HG03442 (cell line): ENCODE measurements around the gene XKRX.

Source experiments
- ATAC-seq: cut with Tn5 transposase; IDR thresholded peaks from one replicate; pipeline ENCODE4 v1.9.1; 2021; ENCODE audit warnings: mild to moderate bottlenecking, moderate library complexity; ENCODE audit not compliant: unreplicated experiment

Gene XKRX

GRCh38 chrX:100928660-100929613, at the start of gene XKRX:
Gene XKRX (minus strand): TSS chrX:100928917. CDS start chrX:100928304, 613 bp downstream.
- ATAC-seq, result peak; percentile 52

- no peak for ATAC-seq
These were observed 47.5 kb upstream of the XKRX start for GRCh38 chrX:100976211-100976610.

- no peak for ATAC-seq
These were observed 46.5 kb upstream of the XKRX start for GRCh38 chrX:100975212-100975611.

- no peak for ATAC-seq
These were observed 44.7 kb upstream of the XKRX start for GRCh38 chrX:100973411-100973810.

DNA sequence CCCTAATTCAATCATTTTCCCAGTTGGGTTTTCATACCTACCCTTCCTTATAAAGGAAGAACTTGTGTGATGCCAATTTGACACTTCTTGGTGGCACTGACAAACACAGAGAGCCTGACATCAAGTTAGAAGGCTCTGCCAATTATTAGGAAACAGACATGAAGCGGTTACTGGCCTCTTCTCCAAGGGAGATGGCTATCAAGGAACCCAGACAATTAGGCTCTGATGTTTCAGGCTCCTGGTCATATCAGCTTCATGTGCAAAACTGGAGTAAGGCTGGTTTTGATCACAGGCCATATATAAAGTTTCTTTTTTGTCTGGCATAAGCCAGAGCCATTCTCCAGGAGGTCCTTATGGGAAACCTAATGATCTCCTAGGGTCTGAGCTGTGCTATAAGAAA, 41.2 kb upstream of the XKRX start:
- ATAC-seq, result no peak

DNA sequence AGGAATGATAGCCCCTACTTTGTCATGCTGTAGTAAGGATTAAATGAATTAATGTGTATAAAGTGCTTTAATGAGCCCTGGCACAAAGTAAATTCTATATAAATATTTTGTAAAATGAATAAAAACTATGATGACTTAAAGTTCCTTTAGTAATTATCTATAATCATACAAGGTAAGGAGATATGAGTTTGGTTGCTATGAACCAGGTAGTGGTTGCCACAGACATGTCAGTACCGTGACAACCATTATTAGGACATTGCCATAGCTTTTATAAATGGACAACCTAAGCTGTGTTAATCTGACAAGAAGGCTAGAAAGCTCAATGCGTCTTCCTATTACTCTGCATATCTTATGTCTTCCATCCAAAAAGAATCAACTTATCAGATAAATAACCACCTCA, 40.7 kb upstream of the XKRX start, which contains the start of gene ARL13A:
ARL13A (plus strand) TSS at position 301 of the 400 bp plus-strand sequence. CDS start 3,982 bp downstream, outside the sequence.
- no peak for ATAC-seq

DNA sequence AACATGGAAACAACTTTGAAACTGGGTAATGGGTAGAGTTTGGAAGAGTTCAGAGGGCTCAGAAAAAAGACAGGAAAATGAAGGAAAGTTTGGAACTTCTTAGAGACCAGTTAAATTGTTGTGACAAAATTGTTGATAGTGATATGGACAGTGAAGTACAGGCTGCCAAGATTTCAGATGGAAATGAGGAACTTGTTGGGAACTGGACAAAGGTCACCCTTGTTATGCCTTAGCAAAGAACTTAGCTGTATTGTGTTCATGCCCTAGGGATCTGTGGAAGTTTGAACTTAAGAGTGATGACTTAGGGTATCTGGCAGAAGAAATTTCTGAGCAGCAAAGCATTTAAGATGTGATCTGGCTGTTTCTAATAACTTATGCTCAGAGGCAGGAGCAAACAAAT, 35.6 kb upstream of the XKRX start:
- no peak for ATAC-seq

GRCh38 chrX:100962811-100963210, 34.1 kb upstream of the XKRX start:
- ATAC-seq, result no peak

GRCh38 chrX:100948557-100948956, 19.8 kb upstream of the XKRX start:
- no peak for ATAC-seq

DNA sequence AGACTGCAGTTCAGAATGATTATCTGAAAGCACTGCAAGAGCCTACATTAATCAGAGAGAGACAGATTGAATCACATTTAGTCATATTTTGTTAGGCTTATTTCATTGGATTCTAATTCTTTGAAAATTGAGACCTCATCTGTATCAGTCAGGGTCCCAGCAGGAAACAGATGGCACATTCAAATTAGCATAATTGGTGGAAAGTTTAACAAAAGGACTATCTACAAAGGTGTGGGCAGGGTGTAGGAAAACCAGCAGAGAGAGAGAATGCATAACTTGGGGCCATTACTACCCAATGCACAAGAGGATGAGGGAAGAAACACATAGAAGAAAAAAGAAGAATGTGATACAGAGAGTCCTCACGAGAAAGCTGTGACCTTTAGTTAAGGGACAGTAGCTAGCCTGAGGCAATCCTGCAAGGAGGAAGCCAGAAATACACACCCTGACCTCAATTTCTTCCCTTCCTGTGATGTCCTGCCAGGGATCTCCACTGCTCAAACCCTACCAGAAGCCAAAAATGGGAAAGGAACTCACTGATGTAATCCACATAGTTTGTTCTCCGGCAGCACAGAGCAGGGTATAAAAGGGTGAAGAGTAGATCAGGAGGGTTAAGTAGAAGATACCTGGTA, 17.7 kb upstream of the XKRX start:
- ATAC-seq, result no peak

DNA sequence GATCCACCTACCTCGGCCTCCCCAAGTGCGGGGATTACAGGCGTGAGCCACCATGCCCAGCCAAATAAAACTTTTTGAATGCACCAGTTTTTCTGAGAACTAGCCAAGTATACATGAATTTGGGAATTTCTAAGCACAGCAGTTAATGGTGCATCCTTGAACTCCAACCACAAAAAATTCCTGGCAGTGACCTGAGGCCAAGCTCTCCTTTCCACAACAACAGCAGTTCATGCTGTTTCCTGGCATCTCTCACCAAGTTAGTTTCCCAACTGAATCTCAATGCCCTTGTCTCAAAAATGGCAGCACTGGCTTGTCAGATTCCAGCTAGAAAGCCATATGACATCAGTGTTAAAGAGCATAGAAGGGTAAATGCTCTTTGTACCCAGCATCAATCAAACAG, 15.9 kb upstream of the XKRX start:
- no peak for ATAC-seq

- ATAC-seq, result no peak
These were observed 10.6 kb upstream of the XKRX start for GRCh38 chrX:100939333-100939732.

DNA sequence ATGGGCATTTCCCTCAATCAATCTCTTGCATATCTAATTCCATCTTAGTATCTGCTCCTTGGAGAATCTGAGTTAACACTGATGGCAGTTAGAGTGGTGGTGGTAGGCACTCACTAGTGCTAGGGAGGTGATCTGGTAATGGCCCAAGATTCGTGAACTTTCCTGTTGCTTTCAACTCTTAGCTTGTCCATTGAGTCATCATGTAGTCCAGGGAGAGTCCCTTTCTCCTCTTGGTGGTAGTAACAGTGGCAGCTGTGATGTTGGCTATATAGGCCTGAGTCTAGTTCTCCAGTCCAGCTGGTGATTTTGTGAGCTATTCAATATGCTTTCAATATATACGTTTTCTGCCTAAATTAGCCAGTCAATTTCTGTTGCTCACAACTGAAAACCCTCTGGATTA, 7.0 kb upstream of the XKRX start:
- ATAC-seq, result no peak

DNA sequence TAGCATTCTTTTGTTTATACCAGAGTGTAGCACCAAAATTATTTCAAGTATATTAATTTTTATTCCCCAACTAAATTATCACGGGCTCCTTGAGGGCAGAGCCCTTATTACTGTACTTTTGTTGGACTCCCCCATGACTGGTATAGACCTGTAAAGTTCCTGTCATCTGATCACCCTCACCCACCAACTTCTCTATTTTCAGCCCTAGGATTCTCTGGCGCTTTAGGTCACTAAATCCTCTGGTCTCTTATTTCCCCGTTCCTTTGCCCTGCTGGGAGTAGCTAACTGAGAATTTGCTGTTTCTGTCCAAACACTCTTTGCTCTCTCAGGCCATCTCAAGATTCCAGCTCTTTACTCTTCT, 3.2 kb upstream of the XKRX start:
- peak; percentile 10 for ATAC-seq

- peak; percentile 83 for ATAC-seq
These were observed 2.7 kb upstream of the XKRX start for GRCh38 chrX:100931218-100931924.

DNA sequence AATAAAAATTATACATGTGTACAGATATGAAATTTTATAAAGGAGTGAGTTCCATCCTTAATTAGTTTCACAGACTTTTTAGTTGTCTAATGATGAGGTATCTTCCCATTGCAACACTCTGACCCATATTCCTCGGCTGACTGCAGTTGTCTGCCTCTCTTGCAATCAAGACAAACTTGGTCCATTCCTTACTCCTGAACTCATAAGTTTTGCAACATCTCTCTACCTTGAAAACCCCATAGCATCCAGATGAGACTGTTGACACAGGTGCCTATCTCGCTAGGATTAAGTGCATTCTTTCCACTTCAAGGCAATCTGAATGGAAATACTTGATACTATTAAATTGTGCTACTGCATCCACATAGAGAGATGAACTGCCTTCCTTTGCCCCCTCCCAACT, 2.3 kb downstream of the XKRX start:
- ATAC-seq, result no peak

- ATAC-seq, result no peak
These were observed 4.3 kb downstream of the XKRX start for GRCh38 chrX:100924375-100924774.

- no peak for ATAC-seq
These were observed 13.2 kb downstream of the XKRX start for GRCh38 chrX:100915562-100915961.

DNA sequence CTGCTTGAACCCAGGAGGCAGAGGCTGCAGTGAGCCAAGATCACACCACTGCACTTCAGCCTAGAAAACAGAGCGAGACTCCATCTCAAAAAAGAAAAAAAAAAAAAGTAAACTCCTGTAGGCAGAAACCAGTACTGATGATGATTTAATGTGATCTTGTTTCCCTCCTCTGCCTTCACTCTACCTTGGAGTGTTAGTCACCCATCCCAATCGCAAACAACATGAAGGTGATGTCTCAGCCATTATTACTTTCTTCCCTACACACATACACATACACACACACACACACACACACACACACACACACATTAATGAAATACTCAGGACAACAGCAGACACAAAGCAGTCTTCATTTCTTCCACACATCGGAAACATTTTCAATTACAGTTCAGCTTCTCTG, 15.6 kb downstream of the XKRX start:
- no peak for ATAC-seq

DNA sequence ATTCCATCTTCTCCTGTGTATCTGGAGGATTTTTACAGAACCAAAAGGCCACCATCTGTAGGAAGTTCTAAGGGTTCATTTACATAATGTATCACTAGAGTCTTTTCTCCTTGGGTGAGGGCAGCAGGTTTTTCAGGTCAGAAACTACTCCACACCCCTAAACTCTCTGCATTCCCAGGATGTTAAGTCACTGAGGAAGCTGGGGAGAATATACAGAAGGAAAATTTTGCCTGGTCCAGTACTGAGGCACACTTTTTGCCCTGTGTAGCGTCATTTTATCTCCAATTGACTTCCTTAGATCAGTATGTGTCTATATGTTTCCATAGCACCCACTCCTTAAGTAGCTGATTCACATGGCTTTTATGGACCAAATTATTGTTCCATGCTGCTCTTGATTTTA, 17.0 kb downstream of the XKRX start:
- ATAC-seq, result no peak

- no peak for ATAC-seq
These were observed 23.1 kb downstream of the XKRX start for GRCh38 chrX:100905620-100906019.

DNA sequence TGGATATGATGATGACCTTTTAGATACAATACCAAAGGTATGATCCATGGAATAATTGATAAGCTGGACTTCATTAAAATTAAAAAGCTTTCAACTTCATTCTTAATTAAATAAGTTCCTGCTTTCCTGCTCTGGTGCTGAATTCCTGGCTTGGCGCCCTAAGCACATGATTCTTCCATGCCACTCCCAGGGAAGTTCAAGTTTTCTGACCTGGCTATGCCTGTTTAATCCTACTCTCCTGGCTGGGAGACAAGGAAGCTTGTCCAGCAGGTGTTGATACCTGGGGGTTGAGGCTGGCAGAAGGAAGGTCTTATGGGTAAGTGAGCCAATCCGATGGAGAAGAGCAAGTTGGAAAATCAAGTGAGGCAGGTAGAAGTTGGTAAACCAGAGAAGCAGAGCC, 24.3 kb downstream of the XKRX start:
- no peak for ATAC-seq
